HFFc6 (cell line): ENCODE measurements around the gene AFF1. TPM values are rescaled to one million over a fixed set of nuclear protein-coding genes. Genes with fewer than 3 reads are reported as not detected.
"Not testable (repeated sequence)": the region's sequence is repeated elsewhere in the genome, so short reads cannot be mapped to it uniquely, and the experiment has no call there.

Experiments
- DNase-seq: peaks from one replicate; pipeline ENCODE4 v3.0.0-alpha.2; 2018
- H3K27ac Mint-ChIP-seq: 2 replicates; pipeline ENCODE4 v1.8.0; 2020; ENCODE audit warnings: mild to moderate bottlenecking, mixed read lengths
- H3K27me3 Mint-ChIP-seq: 2 replicates; pipeline ENCODE4 v1.8.0; 2021; ENCODE audit warnings: mild to moderate bottlenecking, moderate library complexity, mixed read lengths; ENCODE audit not compliant: insufficient read depth
- H3K36me3 Mint-ChIP-seq: 2 replicates; pipeline ENCODE4 v1.8.0; 2021; ENCODE audit warnings: low read depth, mixed read lengths
- H3K4me1 Mint-ChIP-seq: 2 replicates; pipeline ENCODE4 v1.8.0; 2020; ENCODE audit warnings: low read depth, mixed read lengths
- H3K4me3 Mint-ChIP-seq: 2 replicates; pipeline ENCODE4 v1.8.0; 2020; ENCODE audit warnings: mild to moderate bottlenecking, moderate library complexity, mixed read lengths
- H3K9me3 Mint-ChIP-seq: 2 replicates; pipeline ENCODE4 v1.8.0; 2020; ENCODE audit warnings: mild to moderate bottlenecking, mixed read lengths
- total RNA-seq, 6 experiments: library from RNA; stranded (reverse); fragmentation: NEBNext Ultra II Directional; extraction: Animal tissue kit (Norgen Biotek cat#: 25700); gene quantifications; 2 replicates in 1 of 6; 3 replicates in 5 of 6; pipeline ENCODE4 v1.2.3, GENCODE V29; 2021
- TF ChIP-seq, protein P1 (sequence below): fragments of 200-600 bp; sonication (generic); IDR thresholded peaks from 2 replicates; pipeline ENCODE4 v1.5.0; 2021; ENCODE audit warnings: antibody characterized with exemption, mild to moderate bottlenecking

Gene AFF1
- total RNA-seq, 6 experiments from 2014 or later = 28.3 to 43.6 (median 32.8) TPM

GRCh38 chr4:86980230-86980629, 45.4 kb downstream of the AFF1 start:
- Mint-ChIP-seq H3K27ac (no peak overlapping the region), H3K4me1 (peaks cover 13% of the 10 kb centered on the region), H3K27me3 (no peaks in the 10 kb centered on the region), H3K4me3 (no peak overlapping the region), H3K36me3 (peaks cover 7% of the 10 kb centered on the region), H3K9me3 (no peaks in the 10 kb centered on the region)
- TF ChIP-seq, protein P1, sequence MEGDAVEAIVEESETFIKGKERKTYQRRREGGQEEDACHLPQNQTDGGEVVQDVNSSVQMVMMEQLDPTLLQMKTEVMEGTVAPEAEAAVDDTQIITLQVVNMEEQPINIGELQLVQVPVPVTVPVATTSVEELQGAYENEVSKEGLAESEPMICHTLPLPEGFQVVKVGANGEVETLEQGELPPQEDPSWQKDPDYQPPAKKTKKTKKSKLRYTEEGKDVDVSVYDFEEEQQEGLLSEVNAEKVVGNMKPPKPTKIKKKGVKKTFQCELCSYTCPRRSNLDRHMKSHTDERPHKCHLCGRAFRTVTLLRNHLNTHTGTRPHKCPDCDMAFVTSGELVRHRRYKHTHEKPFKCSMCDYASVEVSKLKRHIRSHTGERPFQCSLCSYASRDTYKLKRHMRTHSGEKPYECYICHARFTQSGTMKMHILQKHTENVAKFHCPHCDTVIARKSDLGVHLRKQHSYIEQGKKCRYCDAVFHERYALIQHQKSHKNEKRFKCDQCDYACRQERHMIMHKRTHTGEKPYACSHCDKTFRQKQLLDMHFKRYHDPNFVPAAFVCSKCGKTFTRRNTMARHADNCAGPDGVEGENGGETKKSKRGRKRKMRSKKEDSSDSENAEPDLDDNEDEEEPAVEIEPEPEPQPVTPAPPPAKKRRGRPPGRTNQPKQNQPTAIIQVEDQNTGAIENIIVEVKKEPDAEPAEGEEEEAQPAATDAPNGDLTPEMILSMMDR = no peak
- DNase-seq = no peak

- TF ChIP-seq, protein P1 = no peak
Observed at GRCh38 chr4:86981789-86982188, 47.0 kb downstream of the AFF1 start.

GRCh38 chr4:86985852-86986251, 51.0 kb downstream of the AFF1 start:
- not testable (repeated sequence) for H3K9me3 Mint-ChIP-seq, H3K4me3 Mint-ChIP-seq, H3K4me1 Mint-ChIP-seq, H3K27me3 Mint-ChIP-seq, DNase-seq, H3K27ac Mint-ChIP-seq
- peaks cover 21% of the 10 kb centered on the region for H3K36me3 Mint-ChIP-seq

More at GRCh38 chr4:86981789-86982188, 47.0 kb downstream of the AFF1 start:
- no peaks in the 10 kb centered on the region for H3K9me3 Mint-ChIP-seq
- peaks cover 7% of the 10 kb centered on the region for H3K36me3 Mint-ChIP-seq
- no peak for DNase-seq
- no peak overlapping the region for H3K4me3 Mint-ChIP-seq
- peaks cover 13% of the 10 kb centered on the region for H3K4me1 Mint-ChIP-seq
- H3K27me3 Mint-ChIP-seq = no peaks in the 10 kb centered on the region
- no peak overlapping the region for H3K27ac Mint-ChIP-seq

GRCh38 chr4:86989658-86990057, 54.8 kb downstream of the AFF1 start:
- not testable (repeated sequence) for H3K27ac Mint-ChIP-seq, DNase-seq, H3K27me3 Mint-ChIP-seq, H3K9me3 Mint-ChIP-seq, H3K4me1 Mint-ChIP-seq, H3K4me3 Mint-ChIP-seq
- H3K36me3 Mint-ChIP-seq = peaks cover 14% of the 10 kb centered on the region

DNA sequence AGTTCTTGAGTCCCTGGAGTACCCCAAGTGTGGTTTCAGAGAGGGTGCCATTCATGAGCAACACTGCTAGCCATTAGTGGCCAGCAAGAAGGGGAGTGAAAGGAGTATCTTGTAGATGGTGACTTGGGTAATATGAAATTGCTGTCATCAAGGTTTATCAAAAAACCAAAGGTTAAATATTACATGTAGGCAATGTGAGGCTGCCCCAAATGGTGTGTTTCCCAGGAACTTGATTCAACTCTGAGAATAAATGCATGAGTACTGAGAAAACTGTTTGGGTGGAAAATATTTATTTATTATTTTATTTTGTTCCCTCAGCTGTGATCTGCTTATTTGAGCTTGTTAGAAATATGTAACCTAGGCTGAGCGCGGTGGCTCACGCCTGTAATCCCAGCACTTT, 55.7 kb downstream of the AFF1 start:
- H3K9me3 Mint-ChIP-seq = no peaks in the 10 kb centered on the region
- no peak overlapping the region for H3K4me3 Mint-ChIP-seq
- H3K4me1 Mint-ChIP-seq = no peaks in the 10 kb centered on the region
- TF ChIP-seq, protein P1 = no peak
- H3K27me3 Mint-ChIP-seq = no peaks in the 10 kb centered on the region
- H3K27ac Mint-ChIP-seq = no peak overlapping the region
- H3K36me3 Mint-ChIP-seq = peaks cover 14% of the 10 kb centered on the region
- no peak for DNase-seq

- TF ChIP-seq, protein P1 = no peak
- no peak for DNase-seq
- no peaks in the 10 kb centered on the region for H3K9me3 Mint-ChIP-seq
- H3K27ac Mint-ChIP-seq = no peak overlapping the region
- H3K36me3 Mint-ChIP-seq = peaks cover 14% of the 10 kb centered on the region
- no peaks in the 10 kb centered on the region for H3K4me1 Mint-ChIP-seq
- H3K27me3 Mint-ChIP-seq = no peaks in the 10 kb centered on the region
- H3K4me3 Mint-ChIP-seq = no peak overlapping the region
Observed at GRCh38 chr4:86991994-86992393, 57.2 kb downstream of the AFF1 start.
